SU-DHL-6 (cell line): ENCODE results near the gene ARMC10.

Experiments used
- H2AFZ ChIP-seq: fragments of 200-600 bp; sonication (generic); 2 replicates; pipeline ENCODE4 v1.6.1; 2014; ENCODE audit warnings: low read depth, mild to moderate bottlenecking, moderate library complexity, mixed read lengths, antibody characterized with exemption, low read length; ENCODE audit not compliant: severe bottlenecking
- H3F3A ChIP-seq: fragments of 200-600 bp; shearing (Covaris generic); 2 replicates; pipeline ENCODE4 v1.6.0; 2016; ENCODE audit warnings: antibody characterized with exemption, mild to moderate bottlenecking; ENCODE audit not compliant: insufficient read depth
- H3K27ac ChIP-seq: fragments of 200-600 bp; sonication (generic); 2 replicates; pipeline ENCODE4 v1.5.1; 2016; ENCODE audit warnings: low read depth, mild to moderate bottlenecking, low read length, moderate library complexity, mixed read lengths
- H3K27me3 ChIP-seq: fragments of 200-600 bp; sonication (generic), shearing (Covaris generic); 2 replicates; pipeline ENCODE4 v1.6.0; 2014; ENCODE audit warnings: mild to moderate bottlenecking, low read length
- H3K36me3 ChIP-seq: fragments of 200-600 bp; sonication (generic); 2 replicates; pipeline ENCODE4 v1.6.1; 2014; ENCODE audit warnings: mild to moderate bottlenecking, low read length, mixed read lengths
- H3K4me2 ChIP-seq: fragments of 300-600, 200-600 bp; shearing (Covaris generic), sonication (generic); 2 replicates; pipeline ENCODE4 v1.6.0; 2014; ENCODE audit warnings: low read length, low read depth, mild to moderate bottlenecking; ENCODE audit not compliant: poor library complexity, severe bottlenecking
- H3K4me3 ChIP-seq: fragments of 200-600 bp; sonication (generic); 2 replicates; pipeline ENCODE4 v1.5.1; 2014; ENCODE audit warnings: antibody characterized with exemption, low read length, mild to moderate bottlenecking, mixed read lengths; ENCODE audit not compliant: insufficient read depth, poor library complexity, severe bottlenecking
- H3K79me2 ChIP-seq: fragments of 200-600 bp; sonication (generic); 2 replicates; pipeline ENCODE4 v1.6.1; 2014; ENCODE audit warnings: mild to moderate bottlenecking, low read length, moderate library complexity; ENCODE audit not compliant: insufficient read depth
- H3K9ac ChIP-seq: fragments of 200-600 bp; sonication (generic); 2 replicates; pipeline ENCODE4 v1.7.0; 2014; ENCODE audit warnings: mild to moderate bottlenecking, low read length
- H3K9me2 ChIP-seq: fragments of 200-600 bp; sonication (generic); replicated peaks from 2 replicates; pipeline ENCODE4 v1.6.1; 2014; ENCODE audit warnings: low read length; ENCODE audit not compliant: insufficient read depth
- H3K9me3 ChIP-seq: fragments of 200-600 bp; sonication (generic); 2 replicates; pipeline ENCODE4 v1.6.1; 2014; ENCODE audit warnings: low read length, mixed read lengths; ENCODE audit not compliant: insufficient read depth
- H4K20me1 ChIP-seq: fragments of 200-600 bp; sonication (generic); 2 replicates; pipeline ENCODE4 v1.6.1; 2014; ENCODE audit warnings: low read depth, mild to moderate bottlenecking, antibody characterized with exemption, low read length, moderate library complexity, mixed read lengths
- CTCF ChIP-seq: fragments of 200-600 bp; sonication (generic); IDR thresholded peaks from one replicate; pipeline ENCODE4 v1.5.1; 2017; ENCODE audit warnings: antibody characterized with exemption, mild to moderate bottlenecking, low read length, moderate library complexity; ENCODE audit not compliant: insufficient read depth, poor library complexity, severe bottlenecking
- EZH2phosphoT487 ChIP-seq: fragments of 200-600 bp; sonication (generic), shearing (Covaris generic); conservative IDR thresholded peaks from 2 replicates; pipeline ENCODE4 v1.6.1; 2018; ENCODE audit warnings: mild to moderate bottlenecking, antibody characterized with exemption, low read length, moderate library complexity, mixed read lengths

ARMC10 gene

GRCh38 chr7:103119791-103120291 lies 44.9 kb downstream of the ARMC10 start:
- H3K79me2 ChIP-seq = no peaks in the 10 kb centered on the region
- H4K20me1 ChIP-seq = no peaks in the 10 kb centered on the region
- H3K36me3 ChIP-seq = no peaks in the 10 kb centered on the region; the same call in 1 of the 2 replicates
- no peaks in the 10 kb centered on the region for H3K9me2 ChIP-seq
- H3K27ac ChIP-seq = no peak overlapping the region
- TF ChIP-seq CTCF (no peak), EZH2phosphoT487 (no peak)
- H3K9me3 ChIP-seq = no peaks in the 10 kb centered on the region
- no peak overlapping the region for H3K4me3 ChIP-seq
- no peak overlapping the region for H3K9ac ChIP-seq
- H2AFZ ChIP-seq = no peak overlapping the region
- no peak overlapping the region for H3K4me2 ChIP-seq
- H3F3A ChIP-seq = no peaks in the 10 kb centered on the region
- H3K27me3 ChIP-seq = no peaks in the 10 kb centered on the region

GRCh38 chr7:103120362-103120761 lies 45.4 kb downstream of the ARMC10 start:
- Histone ChIP-seq H3K27me3 (no peaks in the 10 kb centered on the region), H3K36me3 (no peaks in the 10 kb centered on the region; the same call in 1 of the 2 replicates), H4K20me1 (no peaks in the 10 kb centered on the region), H2AFZ (no peak overlapping the region), H3K4me2 (no peak overlapping the region), H3F3A (no peaks in the 10 kb centered on the region), H3K9ac (no peak overlapping the region), H3K9me2 (no peaks in the 10 kb centered on the region), H3K9me3 (no peaks in the 10 kb centered on the region), H3K79me2 (no peaks in the 10 kb centered on the region), H3K27ac (no peak overlapping the region), H3K4me3 (no peak overlapping the region)
- TF ChIP-seq CTCF = no peak
- no peak for TF ChIP-seq EZH2phosphoT487

- no peaks in the 10 kb centered on the region for H3K9me3 ChIP-seq
- H3K27ac ChIP-seq = no peak overlapping the region
- H3K9ac ChIP-seq = no peak overlapping the region
- no peaks in the 10 kb centered on the region for H3F3A ChIP-seq
- H3K9me2 ChIP-seq = no peaks in the 10 kb centered on the region
- no peak overlapping the region for H3K4me3 ChIP-seq
- H3K79me2 ChIP-seq = no peaks in the 10 kb centered on the region
- H2AFZ ChIP-seq = no peak overlapping the region
- H3K36me3 ChIP-seq = no peaks in the 10 kb centered on the region; the same call in 1 of the 2 replicates
- H3K4me2 ChIP-seq = no peak overlapping the region
- H3K27me3 ChIP-seq = no peaks in the 10 kb centered on the region
- no peak for TF ChIP-seq CTCF
- no peak for TF ChIP-seq EZH2phosphoT487
- H4K20me1 ChIP-seq = no peaks in the 10 kb centered on the region
Measured at GRCh38 chr7:103121641-103122040, 46.7 kb downstream of the ARMC10 start.
